Measurements from ENCODE around the gene TNRC6C. TPM values are rescaled to one million over a fixed set of nuclear protein-coding genes. Genes with fewer than 3 reads are reported as not detected.
A peak's percentile ranks its signal among the peaks of the same experiment; 100 is the strongest.

The TNRC6C gene
- total and polyA plus RNA-seq, 2 of the 13 experiments (the other 11 are each of a cell fraction or from before 2014, with no cell fraction given): 0.66 to 4.9 TPM

GRCh38 chr17:78105101-78105500 lies 146.6 kb downstream of the TNRC6C start:
- ATAC-seq: no peak

GRCh38 chr17:78105551-78105950 lies 147.0 kb downstream of the TNRC6C start:
- peak; percentile 81 for FAIRE-seq
- BruUV-seq (replicated peaks): no TSS peak
- no peak overlapping the region for H2AFZ ChIP-seq (ENCODE audit: low read length)
- peak overlapping the region; percentile 52 for H3K27ac ChIP-seq (ENCODE audit: extremely low read length, insufficient read depth, low read length)
- peak; percentile 79 for DNase-seq (ENCODE audit: low spot score)
- H3K4me3 ChIP-seq (replicated peaks in 1 of 3; ENCODE audit: insufficient read depth in 1 of 3, low read depth in 2 of 3, low read length in 3 of 3): peak overlapping the region in 1 of 3 experiments; percentile 34; a peak in 1 of 6 replicates
- H4K20me1 ChIP-seq (ENCODE audit: insufficient read depth, low read length): no peaks in the 10 kb centered on the region
- H3K9ac ChIP-seq (ENCODE audit: insufficient read depth, low read depth, low read length): no peak overlapping the region
- H3K4me1 ChIP-seq (ENCODE audit: insufficient read depth, low read length): peaks cover 39% of the 10 kb centered on the region
- ChIA-PET POLR2A (interaction anchor here (0.8 to 1.0 kb wide), 3 partner anchors 21 to 81 kb away, joined by 3 to 4 read pairs (median 3); partner anchors contain the start of genes AFMID and TK1), CTCF (ENCODE audit: low intra/inter-chr PET ratio, low total read pairs) (no interaction called here)
- ATAC-seq: peak; percentile 83
- H3K36me3 ChIP-seq (replicated peaks in 1 of 2; ENCODE audit: control insufficient read depth in 1 of 2, insufficient read depth in 2 of 2, low read length in 2 of 2): peaks cover 3 to 23% of the 10 kb centered on the region in 2 experiments; a peak in 4 of 5 replicates
- no peaks in the 10 kb centered on the region for H3K27me3 ChIP-seq (ENCODE audit: control insufficient read depth in 1 of 2, insufficient read depth in 2 of 2, low read length in 2 of 2)
- peaks cover 7% of the 10 kb centered on the region; the same call in 1 of the 2 replicates for H3K9me3 ChIP-seq (ENCODE audit: low read length)
- intact Hi-C loops (cut with micrococcal nuclease; ENCODE audit: unreplicated experiment): no loop called here
- in situ Hi-C loops (cut with HindIII; ENCODE audit: extremely low pct_ligation_motif_present, low pct_unique_long_range_greater_than_20kb): no loop called here
- no peaks in the 10 kb centered on the region for H3K79me2 ChIP-seq (ENCODE audit: insufficient read depth, low read length)
- 26% methylated on average over 13 of the region's 13 CpGs for WGBS (ENCODE audit: low lambda C conversion rate)
- H3K4me2 ChIP-seq (ENCODE audit: low read depth, low read length): peak overlapping the region; percentile 58
- TF ChIP-seq THAP11 (CRISPR knock-in tag; IDR thresholded peaks at IDR 0.05): no peak
- TF ChIP-seq ZNF788 (CRISPR knock-in tag; IDR thresholded peaks at IDR 0.05; ENCODE audit: borderline replicate concordance): no peak
- TF ChIP-seq ZBTB1 (CRISPR knock-in tag; IDR thresholded peaks at IDR 0.05; ENCODE audit: borderline replicate concordance): no peak
- TF ChIP-seq HHEX (CRISPR knock-in tag; IDR thresholded peaks at IDR 0.05): no peak
- no peak for TF ChIP-seq YY1 (IDR thresholded peaks at IDR 0.05; ENCODE audit: insufficient read depth, insufficient replicate concordance, low read depth, low read length)
- TF ChIP-seq NR2F2 (IDR thresholded peaks at IDR 0.05; ENCODE audit: borderline replicate concordance, low read depth): no peak
- TF ChIP-seq CCAR2 (optimal IDR thresholded peaks at IDR 0.05; ENCODE audit: low read depth, low read length): no peak
- TF ChIP-seq ZFX (CRISPR knock-in tag; IDR thresholded peaks at IDR 0.05; ENCODE audit: low read depth): no peak
- no peak for TF ChIP-seq ZUFSP (CRISPR knock-in tag; IDR thresholded peaks at IDR 0.05; ENCODE audit: borderline replicate concordance)
- TF ChIP-seq ZKSCAN8 (CRISPR knock-in tag; IDR thresholded peaks at IDR 0.05; ENCODE audit: borderline replicate concordance): no peak
- TF ChIP-seq BRD4 (CRISPR knock-in tag; IDR thresholded peaks at IDR 0.05): no peak
- no peak for TF ChIP-seq ZNF678 (CRISPR knock-in tag; IDR thresholded peaks at IDR 0.05)
- TF ChIP-seq ESRRA (CRISPR knock-in tag; IDR thresholded peaks at IDR 0.05; ENCODE audit: low read depth): no peak
- TF ChIP-seq GATAD2A (CRISPR knock-in tag; IDR thresholded peaks at IDR 0.05): peak; percentile 45; the same call in 1 of the 2 replicates
- TF ChIP-seq ZFP82 (CRISPR knock-in tag; IDR thresholded peaks at IDR 0.05; ENCODE audit: borderline replicate concordance): no peak

More at GRCh38 chr17:78105101-78105500, 146.6 kb downstream of the TNRC6C start:
- Histone ChIP-seq H2AFZ (ENCODE audit: low read length) (no peak overlapping the region), H4K20me1 (ENCODE audit: insufficient read depth, low read length) (no peaks in the 10 kb centered on the region), H3K4me3 (replicated peaks in 1 of 3; ENCODE audit: insufficient read depth in 1 of 3, low read depth in 2 of 3, low read length in 3 of 3) (no peak overlapping the region; a peak in 1 of 6 replicates), H3K27me3 (ENCODE audit: control insufficient read depth in 1 of 2, insufficient read depth in 2 of 2, low read length in 2 of 2) (no peaks in the 10 kb centered on the region), H3K4me2 (ENCODE audit: low read depth, low read length) (peak overlapping the region; percentile 58; the same call in 1 of the 2 replicates), H3K9me3 (ENCODE audit: low read length) (peaks cover 7% of the 10 kb centered on the region; the same call in 1 of the 2 replicates), H3K36me3 (replicated peaks in 1 of 2; ENCODE audit: control insufficient read depth in 1 of 2, insufficient read depth in 2 of 2, low read length in 2 of 2) (peaks cover 5 to 24% of the 10 kb centered on the region in 2 experiments; a peak in 4 of 5 replicates), H3K27ac (ENCODE audit: extremely low read length, insufficient read depth, low read length) (peak overlapping the region; percentile 52), H3K79me2 (ENCODE audit: insufficient read depth, low read length) (no peaks in the 10 kb centered on the region), H3K9ac (ENCODE audit: insufficient read depth, low read depth, low read length) (no peak overlapping the region), H3K4me1 (ENCODE audit: insufficient read depth, low read length) (peaks cover 39% of the 10 kb centered on the region)
- no peak for FAIRE-seq
- 95% methylated on average over 16 of the region's 16 CpGs for WGBS (ENCODE audit: low lambda C conversion rate)
- ChIA-PET POLR2A (interaction anchor here (1.0 kb wide), 1 partner anchor 82 kb away, joined by 4 read pairs; the partner anchor contains the start of genes AFMID and TK1), CTCF (ENCODE audit: low intra/inter-chr PET ratio, low total read pairs) (no interaction called here)
- intact Hi-C loops (cut with micrococcal nuclease; ENCODE audit: unreplicated experiment) (no loop called here), in situ Hi-C loops (cut with HindIII; ENCODE audit: extremely low pct_ligation_motif_present, low pct_unique_long_range_greater_than_20kb) (no loop called here)
- BruUV-seq (replicated peaks): no TSS peak
- peak; percentile 27 for TF ChIP-seq AGO1 (IDR thresholded peaks at IDR 0.05; ENCODE audit: low read depth, low read length, poor library complexity, severe bottlenecking)
- no peak for TF ChIP-seq REL (CRISPR knock-in tag; conservative IDR thresholded peaks at IDR 0.05)
- DNase-seq (ENCODE audit: low spot score): no peak
